Panc1 (cell line): Measurements from ENCODE around the gene CELSR2. TPM values are rescaled to one million over a fixed set of nuclear protein-coding genes. Genes with fewer than 3 reads are reported as not detected.

Experiments
- ATAC-seq: fragments of 200-7000 bp; cut with Tn5 transposase; 2 replicates; pipeline ENCODE4 v1.9.1; 2020; ENCODE audit warnings: mild to moderate bottlenecking, moderate library complexity
- BruUV-seq: library from RNA; stranded (reverse); fragments of 400-500 nt; replicated peaks from 2 replicates; lab custom pipeline; 2021; lab: Mats Ljungman, UMichigan
- CTCF ChIA-PET: fragments of 300-600 bp; sonication (Branson Sonifier 250); formaldehyde crosslinking; loops from one replicate; lab custom pipeline; 2022; ENCODE audit warnings: antibody characterized with exemption; lab: Charles Lee
- POLR2A ChIA-PET: fragments of 300-600 bp; sonication (Branson Sonifier 250); formaldehyde crosslinking; loops from one replicate; lab custom pipeline; 2022; ENCODE audit warnings: antibody characterized with exemption; lab: Charles Lee
- DNase-seq: peaks from one replicate; pipeline ENCODE4 v3.0.0-alpha.2; 2010; ENCODE audit warnings: low read depth, low spot score
- H3K27ac ChIP-seq: 2 replicates; pipeline ENCODE4 v1.5.1; 2011; ENCODE audit warnings: mild to moderate bottlenecking, low read length, inconsistent platforms
- H3K27me3 ChIP-seq: fragments of 200-500 bp; sonication (Bioruptor generic); 2 replicates; pipeline ENCODE4 v1.6.0; 2014; ENCODE audit warnings: low read length, inconsistent platforms; ENCODE audit not compliant: control insufficient read depth, insufficient read depth
- H3K36me3 ChIP-seq: fragments of 200-500 bp; sonication (Bioruptor generic); 2 replicates; pipeline ENCODE4 v1.5.1; 2014; ENCODE audit warnings: inconsistent platforms, mild to moderate bottlenecking, low read length, moderate library complexity; ENCODE audit not compliant: control insufficient read depth, insufficient read depth
- H3K4me1 ChIP-seq: 2 replicates; pipeline ENCODE4 v1.5.1; 2011; ENCODE audit warnings: inconsistent platforms, mild to moderate bottlenecking, low read length, moderate library complexity; ENCODE audit not compliant: control insufficient read depth, insufficient read depth
- H3K4me3 ChIP-seq, 2 experiments: 2 replicates each; pipeline ENCODE4 v1.5.1; 2011 to 2012; ENCODE audit warnings: low read depth in 2 of 2, low read length in 2 of 2, mild to moderate bottlenecking in 2 of 2, inconsistent platforms in 1 of 2, moderate library complexity in 1 of 2
- H3K9me3 ChIP-seq: fragments of 200-500 bp; sonication (Bioruptor generic); 2 replicates; pipeline ENCODE4 v1.5.1; 2014; ENCODE audit warnings: low read depth, mild to moderate bottlenecking, inconsistent platforms, low read length, moderate library complexity; ENCODE audit not compliant: control insufficient read depth, insufficient read depth
- POLR2AphosphoS5 ChIP-seq: IDR thresholded peaks from 2 replicates; pipeline ENCODE4 v1.6.1; 2012; ENCODE audit warnings: mild to moderate bottlenecking, low read depth, low read length, moderate library complexity
- SIN3A ChIP-seq: IDR thresholded peaks from 2 replicates; pipeline ENCODE4 v1.6.1; 2012; ENCODE audit warnings: low read depth, mild to moderate bottlenecking, low read length, moderate library complexity, borderline replicate concordance; ENCODE audit not compliant: insufficient read depth
- TCF7L2 ChIP-seq: IDR thresholded peaks from 2 replicates; pipeline ENCODE4 v1.6.1; 2011; ENCODE audit warnings: mild to moderate bottlenecking, low read depth, low read length, inconsistent platforms
- in situ Hi-C: cut with HindIII; loops from 2 replicates; pipeline ENCODE4 v1.10.0; 2016; ENCODE audit warnings: low sequenced_read_pairs, low pct_unique_long_range_greater_than_20kb
- intact Hi-C: fragments of 100-400 bp; cut with micrococcal nuclease; formaldehyde crosslinking; loops from one replicate; pipeline ENCODE4 v1.10.0; 2022; ENCODE audit not compliant: unreplicated experiment
- total RNA-seq: library from RNA; stranded (reverse); gene quantifications from one replicate; pipeline ENCODE4 v1.2.1, GENCODE V29; 2021; ENCODE audit not compliant: unreplicated experiment
- TF ChIP-seq, protein P1 (sequence below), 2 experiments: IDR thresholded peaks; 2 replicates each; pipeline ENCODE4 v1.6.1; 2011 to 2012; ENCODE audit warnings: low read depth in 2 of 2, control low read depth in 1 of 2, low read length in 1 of 2, mild to moderate bottlenecking in 1 of 2, moderate library complexity in 1 of 2; ENCODE audit not compliant: insufficient read depth in 1 of 2
- TF ChIP-seq, protein P2 (sequence below): fragments of 450-650 bp; IDR thresholded peaks from 2 replicates; pipeline ENCODE4 v1.5.1; 2017; ENCODE audit warnings: mild to moderate bottlenecking

The CELSR2 gene
- total RNA-seq, 1 experiment from 2014 or later: 4.1 TPM

GRCh38 chr1:109240158-109241152 is 8.9 kb upstream of the CELSR2 start:
- Histone ChIP-seq H3K4me1 (no peaks in the 10 kb centered on the region; the same call in 1 of the 2 replicates), H3K27me3 (no peaks in the 10 kb centered on the region), H3K9me3 (no peaks in the 10 kb centered on the region), H3K27ac (no peak overlapping the region), H3K36me3 (peaks cover 3% of the 10 kb centered on the region; the same call in 1 of the 2 replicates), H3K4me3 (no peak overlapping the region)
- in situ Hi-C loops (no loop called here), intact Hi-C loops (no loop called here)
- BruUV-seq: no TSS peak
- TF ChIP-seq SIN3A (no peak), POLR2AphosphoS5 (no peak; the same call in none of the 2 replicates), TCF7L2 (no peak)
- TF ChIP-seq, protein P1, sequence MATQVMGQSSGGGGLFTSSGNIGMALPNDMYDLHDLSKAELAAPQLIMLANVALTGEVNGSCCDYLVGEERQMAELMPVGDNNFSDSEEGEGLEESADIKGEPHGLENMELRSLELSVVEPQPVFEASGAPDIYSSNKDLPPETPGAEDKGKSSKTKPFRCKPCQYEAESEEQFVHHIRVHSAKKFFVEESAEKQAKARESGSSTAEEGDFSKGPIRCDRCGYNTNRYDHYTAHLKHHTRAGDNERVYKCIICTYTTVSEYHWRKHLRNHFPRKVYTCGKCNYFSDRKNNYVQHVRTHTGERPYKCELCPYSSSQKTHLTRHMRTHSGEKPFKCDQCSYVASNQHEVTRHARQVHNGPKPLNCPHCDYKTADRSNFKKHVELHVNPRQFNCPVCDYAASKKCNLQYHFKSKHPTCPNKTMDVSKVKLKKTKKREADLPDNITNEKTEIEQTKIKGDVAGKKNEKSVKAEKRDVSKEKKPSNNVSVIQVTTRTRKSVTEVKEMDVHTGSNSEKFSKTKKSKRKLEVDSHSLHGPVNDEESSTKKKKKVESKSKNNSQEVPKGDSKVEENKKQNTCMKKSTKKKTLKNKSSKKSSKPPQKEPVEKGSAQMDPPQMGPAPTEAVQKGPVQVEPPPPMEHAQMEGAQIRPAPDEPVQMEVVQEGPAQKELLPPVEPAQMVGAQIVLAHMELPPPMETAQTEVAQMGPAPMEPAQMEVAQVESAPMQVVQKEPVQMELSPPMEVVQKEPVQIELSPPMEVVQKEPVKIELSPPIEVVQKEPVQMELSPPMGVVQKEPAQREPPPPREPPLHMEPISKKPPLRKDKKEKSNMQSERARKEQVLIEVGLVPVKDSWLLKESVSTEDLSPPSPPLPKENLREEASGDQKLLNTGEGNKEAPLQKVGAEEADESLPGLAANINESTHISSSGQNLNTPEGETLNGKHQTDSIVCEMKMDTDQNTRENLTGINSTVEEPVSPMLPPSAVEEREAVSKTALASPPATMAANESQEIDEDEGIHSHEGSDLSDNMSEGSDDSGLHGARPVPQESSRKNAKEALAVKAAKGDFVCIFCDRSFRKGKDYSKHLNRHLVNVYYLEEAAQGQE (IDR thresholded peaks at IDR 0.05; ENCODE audit: insufficient read depth in 1 of 2, low read depth in 2 of 2, low read length in 1 of 2): no peak
- TF ChIP-seq, protein P2, sequence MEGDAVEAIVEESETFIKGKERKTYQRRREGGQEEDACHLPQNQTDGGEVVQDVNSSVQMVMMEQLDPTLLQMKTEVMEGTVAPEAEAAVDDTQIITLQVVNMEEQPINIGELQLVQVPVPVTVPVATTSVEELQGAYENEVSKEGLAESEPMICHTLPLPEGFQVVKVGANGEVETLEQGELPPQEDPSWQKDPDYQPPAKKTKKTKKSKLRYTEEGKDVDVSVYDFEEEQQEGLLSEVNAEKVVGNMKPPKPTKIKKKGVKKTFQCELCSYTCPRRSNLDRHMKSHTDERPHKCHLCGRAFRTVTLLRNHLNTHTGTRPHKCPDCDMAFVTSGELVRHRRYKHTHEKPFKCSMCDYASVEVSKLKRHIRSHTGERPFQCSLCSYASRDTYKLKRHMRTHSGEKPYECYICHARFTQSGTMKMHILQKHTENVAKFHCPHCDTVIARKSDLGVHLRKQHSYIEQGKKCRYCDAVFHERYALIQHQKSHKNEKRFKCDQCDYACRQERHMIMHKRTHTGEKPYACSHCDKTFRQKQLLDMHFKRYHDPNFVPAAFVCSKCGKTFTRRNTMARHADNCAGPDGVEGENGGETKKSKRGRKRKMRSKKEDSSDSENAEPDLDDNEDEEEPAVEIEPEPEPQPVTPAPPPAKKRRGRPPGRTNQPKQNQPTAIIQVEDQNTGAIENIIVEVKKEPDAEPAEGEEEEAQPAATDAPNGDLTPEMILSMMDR: no peak
- DNase-seq (no peak), ATAC-seq (peak; percentile 61)
- ChIA-PET POLR2A (no interaction called here), CTCF (no interaction called here)

DNA sequence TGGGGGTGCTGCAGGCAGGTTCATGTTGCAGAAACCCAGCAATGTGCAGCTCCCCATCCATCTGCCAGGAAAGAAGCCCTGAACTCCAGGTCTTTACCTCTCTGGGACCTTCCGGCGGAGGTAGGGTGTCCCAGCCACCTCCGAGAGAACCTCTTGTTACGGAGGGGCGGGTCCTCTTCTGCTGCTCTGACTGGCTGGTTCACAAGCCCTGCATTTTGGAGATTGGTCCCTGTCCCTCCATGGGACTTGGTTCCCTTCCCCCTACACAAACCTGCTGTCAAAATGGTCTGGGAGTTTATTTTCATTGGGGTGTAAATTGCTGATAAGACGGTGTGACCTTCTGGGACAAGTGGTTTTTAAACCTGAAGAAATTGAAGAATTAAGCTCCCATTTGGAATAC is 8.0 kb upstream of the CELSR2 start:
- H3K27ac ChIP-seq: no peak overlapping the region
- no TSS peak for BruUV-seq

More for the DNA sequence above, 8.0 kb upstream of the CELSR2 start:
- no peaks in the 10 kb centered on the region for H3K9me3 ChIP-seq
- DNase-seq (no peak), ATAC-seq (no peak)
- CTCF ChIA-PET: interaction anchor here (0.7 kb wide), 1 partner anchor 34 kb away, joined by 5 read pairs; no protein-coding TSS in a partner anchor
- H3K27me3 ChIP-seq: no peaks in the 10 kb centered on the region
- in situ Hi-C loops (no loop called here), intact Hi-C loops (no loop called here)
- TF ChIP-seq, protein P2: no peak
- no peak for TF ChIP-seq TCF7L2
- no peak for TF ChIP-seq SIN3A
- H3K36me3 ChIP-seq: peaks cover 3% of the 10 kb centered on the region; the same call in 1 of the 2 replicates
- POLR2A ChIA-PET: no interaction called here
- H3K4me1 ChIP-seq: no peaks in the 10 kb centered on the region; the same call in 1 of the 2 replicates
- no peak overlapping the region for H3K4me3 ChIP-seq
